Fibroblast of mammary gland (primary cell): ENCODE measurements around the gene AGPAT1.

Source experiments
- DNase-seq: peaks from one replicate; pipeline ENCODE4 v3.0.0-alpha.2; 2010; ENCODE audit warnings: low read depth
- H3K4me3 ChIP-seq: 2 replicates; pipeline ENCODE4 v1.5.1; 2011; ENCODE audit warnings: low read depth, mild to moderate bottlenecking, low read length, moderate library complexity; ENCODE audit not compliant: control insufficient read depth
- TF ChIP-seq, protein P1 (sequence below): conservative IDR thresholded peaks from 2 replicates; pipeline ENCODE4 v1.5.1; 2011; ENCODE audit warnings: low read depth, low read length, inconsistent platforms; ENCODE audit not compliant: control insufficient read depth, insufficient read depth

Gene AGPAT1

DNA sequence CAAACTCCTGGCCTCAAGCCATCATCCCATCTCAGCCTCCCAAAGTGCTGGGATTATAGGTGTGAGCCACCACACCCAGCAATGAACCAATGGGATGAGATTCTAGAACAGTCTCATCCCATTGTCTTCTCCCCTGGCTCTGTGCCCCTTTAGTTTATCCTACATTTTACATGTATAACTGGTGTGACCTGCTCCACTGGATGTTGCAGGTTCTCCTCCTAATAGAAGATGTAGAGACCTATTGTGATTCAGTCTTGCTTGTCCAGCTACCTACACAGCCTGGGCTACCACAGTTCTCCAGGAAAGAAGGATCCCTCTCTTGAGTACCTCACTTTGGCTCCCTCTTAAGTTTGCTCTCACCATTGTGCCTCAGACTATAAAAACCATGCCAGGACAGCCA is 43.8 kb downstream of the AGPAT1 start:
- TF ChIP-seq, protein P1, sequence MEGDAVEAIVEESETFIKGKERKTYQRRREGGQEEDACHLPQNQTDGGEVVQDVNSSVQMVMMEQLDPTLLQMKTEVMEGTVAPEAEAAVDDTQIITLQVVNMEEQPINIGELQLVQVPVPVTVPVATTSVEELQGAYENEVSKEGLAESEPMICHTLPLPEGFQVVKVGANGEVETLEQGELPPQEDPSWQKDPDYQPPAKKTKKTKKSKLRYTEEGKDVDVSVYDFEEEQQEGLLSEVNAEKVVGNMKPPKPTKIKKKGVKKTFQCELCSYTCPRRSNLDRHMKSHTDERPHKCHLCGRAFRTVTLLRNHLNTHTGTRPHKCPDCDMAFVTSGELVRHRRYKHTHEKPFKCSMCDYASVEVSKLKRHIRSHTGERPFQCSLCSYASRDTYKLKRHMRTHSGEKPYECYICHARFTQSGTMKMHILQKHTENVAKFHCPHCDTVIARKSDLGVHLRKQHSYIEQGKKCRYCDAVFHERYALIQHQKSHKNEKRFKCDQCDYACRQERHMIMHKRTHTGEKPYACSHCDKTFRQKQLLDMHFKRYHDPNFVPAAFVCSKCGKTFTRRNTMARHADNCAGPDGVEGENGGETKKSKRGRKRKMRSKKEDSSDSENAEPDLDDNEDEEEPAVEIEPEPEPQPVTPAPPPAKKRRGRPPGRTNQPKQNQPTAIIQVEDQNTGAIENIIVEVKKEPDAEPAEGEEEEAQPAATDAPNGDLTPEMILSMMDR = no peak
- H3K4me3 ChIP-seq = no peak overlapping the region
- no peak for DNase-seq

DNA sequence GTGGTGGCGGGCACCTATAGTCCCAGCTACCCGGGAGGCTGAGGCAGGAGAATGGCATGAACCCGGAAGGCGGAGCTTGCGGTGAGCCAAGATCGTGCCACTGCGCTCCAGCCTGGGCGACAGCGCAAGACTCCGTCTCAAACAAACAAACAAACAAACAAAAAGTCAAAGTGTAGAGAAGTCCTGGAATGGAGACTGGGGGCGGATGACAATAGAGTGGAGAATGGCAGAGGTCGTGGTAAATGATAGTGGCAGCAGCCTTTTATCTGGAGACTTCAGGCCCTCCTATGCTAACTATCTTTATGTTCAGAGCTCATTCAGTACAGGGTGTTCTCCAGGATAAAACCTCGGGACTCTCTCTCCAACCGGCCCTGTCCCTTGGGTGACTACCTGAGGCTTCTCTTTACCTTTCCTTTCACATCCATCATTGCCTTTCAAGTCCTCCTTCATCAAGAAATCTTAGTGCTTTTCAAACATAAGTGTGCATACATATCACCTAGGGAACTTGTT is 44.4 kb downstream of the AGPAT1 start:
- no peak for DNase-seq

DNA sequence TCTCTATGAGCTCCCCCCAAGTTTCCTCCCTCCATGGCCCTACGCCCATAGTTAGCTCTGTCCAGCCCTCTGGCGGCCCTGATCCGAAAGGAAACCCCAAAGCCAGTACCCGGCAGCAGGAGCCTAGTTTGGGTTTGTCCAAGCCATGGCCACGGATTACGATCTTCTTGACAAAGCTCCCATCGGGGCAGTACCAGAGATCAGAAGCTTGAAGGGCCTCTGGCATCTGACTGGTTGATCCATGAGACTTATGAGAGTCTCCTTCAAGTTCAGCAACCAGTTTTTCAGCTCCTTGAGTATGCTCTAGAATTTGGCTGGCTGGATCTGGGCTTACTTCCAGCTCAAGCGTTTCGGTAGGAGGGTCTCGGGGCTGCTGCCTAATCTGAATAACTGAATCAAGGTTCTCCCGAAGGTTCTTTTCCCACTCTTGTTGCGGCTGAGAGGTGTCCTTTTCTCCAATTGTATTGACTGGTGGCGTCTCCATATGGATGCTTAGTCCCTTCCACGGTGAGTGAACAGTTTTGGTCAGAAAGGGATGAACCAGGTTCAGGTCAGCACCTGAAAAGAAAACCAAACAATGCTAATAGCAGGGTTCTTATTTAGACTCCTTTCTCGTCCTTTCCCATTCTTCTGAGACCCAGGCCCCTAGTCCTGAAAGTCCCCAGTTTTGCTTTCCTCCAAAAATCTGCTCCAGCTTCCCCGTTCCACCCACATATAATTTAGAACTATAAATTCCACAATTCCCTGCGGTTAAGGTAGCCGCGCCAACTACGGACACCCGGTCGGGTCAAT is 46.4 kb downstream of the AGPAT1 start:
- TF ChIP-seq, protein P1 = no peak
- no peak for DNase-seq
- H3K4me3 ChIP-seq = peak overlapping the region; percentile 78

More for the DNA sequence above, 44.4 kb downstream of the AGPAT1 start:
- H3K4me3 ChIP-seq = no peak overlapping the region
- TF ChIP-seq, protein P1 = no peak

DNA sequence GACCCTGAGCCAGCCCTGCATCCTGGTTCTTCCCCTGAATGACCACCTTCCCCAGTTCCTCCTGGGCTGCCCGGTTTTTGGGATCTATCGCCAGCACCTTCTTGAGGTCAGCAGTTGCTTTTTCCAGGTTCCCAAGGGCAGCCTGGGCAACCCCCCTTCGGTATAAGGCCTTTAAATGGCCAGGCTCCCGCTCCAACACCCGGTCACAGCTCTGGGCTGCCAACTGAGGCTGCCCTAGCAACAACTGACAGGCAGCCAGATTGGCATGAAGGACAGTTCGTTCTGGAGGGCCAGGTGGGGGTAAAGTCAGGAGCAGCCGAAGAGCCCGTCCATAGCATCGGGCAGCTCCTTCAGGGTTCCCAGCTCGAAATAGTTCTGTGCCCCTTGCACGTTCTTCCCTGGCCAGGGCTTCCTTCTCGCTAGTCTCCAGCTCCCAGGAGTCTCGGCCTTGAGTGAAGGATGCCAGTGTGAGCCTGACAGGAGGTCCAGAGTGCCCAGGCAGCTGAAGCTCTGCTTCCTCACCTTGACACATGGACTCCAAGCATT is 47.1 kb downstream of the AGPAT1 start:
- DNase-seq = no peak
- H3K4me3 ChIP-seq = peak overlapping the region; percentile 78
- TF ChIP-seq, protein P1 = no peak

DNA sequence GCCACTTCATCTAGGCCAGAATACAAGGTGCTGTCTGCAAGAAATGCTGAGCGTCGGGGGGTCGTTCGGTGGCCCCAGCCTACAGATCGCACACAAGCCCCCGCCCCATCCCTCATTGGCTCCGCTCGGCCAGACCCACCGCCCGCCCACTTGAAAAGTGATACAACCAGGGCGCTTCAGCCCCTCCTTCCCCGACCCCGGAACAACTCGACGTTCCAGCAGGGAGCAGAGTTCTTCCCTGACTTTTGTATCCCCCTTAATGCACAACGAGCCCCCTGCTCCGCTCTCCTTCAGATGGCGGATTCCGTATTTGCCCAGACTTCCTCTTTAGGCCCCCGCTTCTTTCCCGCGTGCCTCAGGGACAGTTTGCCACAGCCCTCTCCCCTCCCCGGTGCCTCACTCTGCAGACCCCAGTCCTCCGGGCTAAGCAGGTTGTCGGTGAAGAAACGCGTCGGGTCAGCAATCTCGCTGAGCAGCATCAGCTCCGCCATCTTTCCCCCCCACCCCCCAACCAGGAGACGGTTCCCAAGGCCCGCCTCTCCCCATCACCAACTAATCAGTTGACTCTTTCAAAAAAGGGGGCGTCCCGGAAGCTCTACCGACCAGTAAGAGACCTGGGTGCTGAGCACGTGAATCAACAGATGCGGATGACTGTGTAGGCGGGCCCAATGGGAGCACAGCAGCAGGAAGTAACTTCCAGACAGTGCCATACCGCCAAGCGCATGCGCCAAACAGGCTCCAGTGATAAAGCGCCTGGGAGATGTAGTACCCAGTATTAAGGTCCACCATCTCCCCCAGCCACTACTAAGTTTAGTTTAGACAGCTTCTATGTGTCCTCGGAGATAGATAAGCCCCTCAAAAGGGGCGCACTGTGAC is 47.9 kb downstream of the AGPAT1 start, which contains the start of gene ATF6B:
Gene ATF6B (minus strand): TSS at position 530 of the 876 bp plus-strand sequence. CDS start 39 bp downstream, at position 491.
- peak within 1 kb of the TSS; percentile 100 for H3K4me3 ChIP-seq
- TF ChIP-seq, protein P1 = no peak
- DNase-seq = peak; percentile 99

DNA sequence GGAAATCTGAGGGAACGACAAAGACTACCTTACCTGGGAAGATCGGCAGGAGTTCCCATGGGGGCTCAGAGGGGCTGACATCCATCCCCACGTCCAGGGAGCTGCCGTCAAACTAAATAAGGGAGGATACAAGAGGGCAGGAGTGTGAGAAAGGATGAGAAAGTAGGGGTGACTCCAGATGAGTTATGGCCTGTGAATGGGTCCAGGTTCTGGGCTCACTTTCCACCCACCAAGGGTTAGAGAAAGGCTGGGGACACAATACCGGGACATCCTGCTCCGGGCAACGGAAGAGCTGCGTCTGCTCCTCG is 48.5 kb downstream of the AGPAT1 start:
- DNase-seq = no peak
- TF ChIP-seq, protein P1 = no peak
- H3K4me3 ChIP-seq = peak overlapping the region; percentile 100
